Stimulated activated CD8-positive, alpha-beta memory T cell treated with anti-CD3 and anti-CD28 coated beads, Interleukin-15, amount 100 ng/mL, for 24 hours (primary cell): ENCODE measurements around the gene PHKB.
"Not testable (repeated sequence)": the region's sequence is repeated elsewhere in the genome, so short reads cannot be mapped to it uniquely, and the experiment has no call there.

ENCODE experiments used
- DNase-seq: peaks from one replicate; pipeline ENCODE4 v3.0.0-alpha.2; 2020; ENCODE audit warnings: low read depth

Gene PHKB

GRCh38 chr16:47469227-47469626, 8.1 kb downstream of the PHKB start:
- DNase-seq: no peak

- no peak for DNase-seq
Observed at GRCh38 chr16:47470211-47470610, 9.1 kb downstream of the PHKB start.

DNA sequence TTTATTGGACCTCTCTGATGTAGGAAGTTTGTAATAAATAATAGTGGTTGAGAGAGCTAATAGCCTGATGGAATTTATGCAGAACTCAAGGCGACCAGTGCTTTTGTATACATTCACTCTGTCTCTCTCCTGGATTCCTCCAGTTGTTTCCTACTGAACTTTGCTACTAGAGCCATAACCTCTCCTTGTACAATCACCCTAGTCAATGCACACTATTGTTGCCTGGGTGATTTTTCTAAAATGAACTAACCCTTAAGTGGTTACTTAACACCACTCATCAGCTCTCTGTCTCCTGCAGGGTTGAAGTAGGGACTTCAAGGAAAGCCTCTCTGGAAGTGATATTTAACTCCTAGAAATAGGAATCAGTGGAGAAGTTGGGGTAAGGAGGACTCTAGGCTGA, 9.7 kb downstream of the PHKB start:
- DNase-seq: no peak

DNA sequence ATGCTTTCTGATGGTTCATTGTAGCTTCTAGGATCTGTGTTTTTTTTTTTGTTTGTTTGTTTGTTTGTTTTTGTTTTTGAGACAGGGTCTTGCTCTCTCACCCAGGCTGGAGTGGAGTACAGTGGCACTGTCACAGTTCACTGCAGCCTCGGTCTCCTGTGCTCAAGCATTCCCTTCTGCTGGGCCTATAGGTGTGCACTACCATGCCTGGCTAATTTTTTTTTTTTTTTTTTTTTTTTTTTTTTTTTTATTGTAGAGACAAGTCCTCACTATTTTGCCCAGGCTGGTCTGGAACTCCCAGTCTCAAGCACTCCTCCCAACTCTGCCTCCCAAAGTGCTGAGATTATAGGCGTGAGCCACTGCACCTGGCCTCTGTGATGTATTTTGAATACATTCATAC, 11.9 kb downstream of the PHKB start:
- DNase-seq: not testable (repeated sequence)

DNA sequence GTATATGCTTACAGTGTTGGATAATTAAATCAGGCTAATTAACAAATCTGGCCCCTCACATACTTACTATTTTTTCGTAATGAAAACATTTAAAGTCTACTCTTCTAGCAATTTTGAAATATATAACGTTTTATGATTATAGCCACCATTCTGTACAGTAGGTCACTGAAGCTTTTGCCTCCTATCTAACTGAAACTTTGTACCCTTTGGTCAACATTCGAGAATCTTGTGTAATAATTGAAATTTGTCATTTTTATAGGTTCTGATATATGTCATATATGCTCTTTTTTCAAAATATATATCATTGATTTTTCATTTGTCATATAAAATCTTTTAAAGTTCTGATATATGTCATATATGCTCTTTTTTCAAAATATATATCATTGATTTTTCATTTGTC, 12.7 kb downstream of the PHKB start:
- no peak for DNase-seq

DNA sequence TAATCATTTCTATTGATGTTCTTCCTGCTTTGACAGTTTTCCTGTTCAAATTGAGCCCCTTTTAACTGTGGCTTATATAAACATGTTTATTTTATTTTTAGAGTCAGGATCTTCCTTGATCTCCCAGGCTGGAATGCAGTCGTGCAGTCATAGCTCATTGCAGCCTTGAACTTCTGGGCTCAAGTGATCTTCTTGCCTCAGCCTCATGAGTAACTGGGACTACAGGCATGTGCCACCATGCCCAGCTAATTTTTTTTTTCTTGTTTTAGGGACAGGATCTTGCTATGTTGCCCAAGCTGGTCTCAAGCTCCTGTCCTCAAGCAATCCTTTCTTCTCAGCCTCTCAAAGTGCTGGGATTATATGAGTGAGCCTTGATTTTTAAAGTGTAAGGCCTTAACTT, 14.7 kb downstream of the PHKB start:
- DNase-seq: no peak

DNA sequence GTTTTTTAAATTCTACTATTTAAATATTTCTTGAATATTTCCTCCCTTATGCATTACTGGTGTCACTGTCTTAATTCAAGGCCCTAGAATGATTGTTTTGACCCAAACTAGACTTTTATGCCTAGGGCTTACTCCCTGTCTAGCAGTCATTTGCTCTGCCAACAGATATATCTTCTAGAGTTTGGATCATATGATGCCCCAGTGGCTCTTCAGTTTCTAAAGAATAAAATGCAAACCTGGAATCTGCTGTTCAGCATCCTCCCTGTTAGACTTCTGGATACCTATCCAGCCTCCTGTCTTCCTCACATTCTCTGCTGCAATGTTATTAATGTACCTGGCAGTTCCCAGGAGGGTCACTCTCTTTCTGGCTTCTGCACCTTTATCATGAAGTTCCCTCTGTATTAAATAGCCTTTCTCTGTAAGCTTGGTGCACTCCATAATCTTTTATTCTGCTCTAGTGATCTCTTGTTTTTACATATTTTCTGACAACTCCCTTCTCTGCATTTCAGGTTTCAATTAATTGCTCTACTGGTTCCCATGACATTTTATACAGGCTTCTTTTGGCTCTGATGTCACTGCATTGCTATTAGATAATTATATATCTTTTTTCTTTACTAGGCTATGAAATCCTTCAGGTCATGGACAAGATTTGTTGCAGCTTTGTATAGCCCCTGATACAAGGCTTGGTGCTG, 15.7 kb downstream of the PHKB start:
- DNase-seq: no peak

- DNase-seq: no peak
Observed at GRCh38 chr16:47477679-47478078, 16.5 kb downstream of the PHKB start.

DNA sequence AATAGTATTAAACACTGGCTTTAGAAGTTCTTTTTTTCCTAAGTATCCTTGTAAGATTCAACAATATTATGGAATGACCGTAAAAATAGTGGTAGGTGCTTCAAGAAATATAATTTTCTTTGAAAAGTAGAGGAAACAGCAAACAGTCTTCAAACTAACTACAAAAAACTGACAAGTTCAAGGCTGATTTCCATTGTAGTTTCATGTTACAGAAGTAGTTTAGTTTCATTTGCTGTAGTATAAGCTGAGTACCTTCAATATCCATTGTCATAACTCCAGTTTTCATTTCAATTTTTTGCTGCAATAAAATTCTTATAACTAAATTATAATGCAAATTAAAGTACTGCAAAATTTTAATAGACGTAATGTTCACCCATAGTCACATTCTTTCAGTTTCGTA, 19.3 kb downstream of the PHKB start:
- no peak for DNase-seq

DNA sequence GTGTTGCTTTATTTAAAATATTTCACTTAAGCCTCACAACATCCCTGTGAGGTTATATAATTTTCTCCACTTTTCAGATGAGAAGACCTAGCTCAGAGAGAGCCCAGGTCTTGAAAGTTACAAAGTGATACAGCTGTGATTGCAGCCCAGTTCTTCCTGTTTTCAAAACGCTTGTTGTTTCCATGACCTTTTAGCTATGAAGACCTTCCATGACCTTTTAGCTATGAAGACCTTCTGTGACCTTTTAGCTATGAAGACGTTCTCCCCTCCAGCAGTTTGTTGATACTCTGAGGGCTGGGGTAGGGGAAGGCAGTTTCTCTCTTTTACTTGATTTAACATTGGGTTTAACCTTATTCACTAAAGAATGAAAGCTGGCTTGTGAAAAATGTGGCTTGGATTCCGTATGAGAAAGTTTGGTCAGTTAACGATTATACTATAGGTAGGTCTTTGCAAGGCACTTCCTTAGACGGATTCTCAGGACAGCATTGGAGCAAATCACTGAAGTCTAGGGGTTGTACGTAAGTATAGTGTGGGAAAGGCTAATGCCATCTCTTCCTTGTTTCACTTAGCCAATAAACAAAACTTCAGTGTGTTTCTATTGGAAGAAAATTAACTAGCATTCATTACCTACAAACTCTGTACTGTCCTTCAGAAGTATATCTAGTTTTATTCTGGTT, 20.7 kb downstream of the PHKB start:
- DNase-seq: no peak

DNA sequence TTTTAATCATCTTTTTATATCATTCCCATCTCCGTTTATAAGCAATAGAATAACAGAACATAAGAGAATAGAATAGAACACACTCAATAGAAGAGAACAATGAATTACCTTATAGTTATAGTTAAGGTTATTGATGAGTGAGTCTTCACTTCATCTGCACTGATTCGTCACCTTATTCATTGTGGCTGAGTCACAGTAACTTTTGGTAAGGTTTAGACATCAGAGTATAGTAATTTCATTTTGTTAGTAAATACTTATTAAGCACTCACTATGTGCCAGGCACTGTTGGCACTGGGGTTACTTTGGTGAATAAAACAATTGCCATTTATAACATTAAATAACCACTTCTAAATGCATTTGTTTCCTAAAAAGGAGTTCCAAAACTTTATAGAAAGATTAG, 22.5 kb downstream of the PHKB start:
- no peak for DNase-seq

DNA sequence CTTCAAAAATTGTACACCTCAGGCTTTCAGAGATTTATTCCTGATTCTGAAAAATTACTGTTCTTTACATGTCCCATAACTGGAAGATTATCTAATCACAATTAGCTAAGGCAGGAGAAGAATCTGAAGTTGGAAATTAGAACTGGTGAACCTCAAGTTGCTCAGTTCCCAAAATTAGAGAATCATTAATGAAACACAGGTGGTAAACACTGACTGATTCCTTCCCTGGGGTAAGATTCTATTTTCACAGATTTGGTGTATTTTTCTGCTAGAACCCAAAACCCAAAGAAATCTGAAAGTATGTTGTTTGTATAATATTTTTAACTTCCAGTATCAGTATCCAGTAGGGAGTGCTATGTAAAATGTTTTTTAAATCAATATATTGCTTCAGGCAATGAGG, 25.7 kb downstream of the PHKB start:
- DNase-seq: no peak

- no peak for DNase-seq
Observed at GRCh38 chr16:47488051-47488450, 26.9 kb downstream of the PHKB start.

GRCh38 chr16:47490471-47490870, 29.3 kb downstream of the PHKB start:
- no peak for DNase-seq

DNA sequence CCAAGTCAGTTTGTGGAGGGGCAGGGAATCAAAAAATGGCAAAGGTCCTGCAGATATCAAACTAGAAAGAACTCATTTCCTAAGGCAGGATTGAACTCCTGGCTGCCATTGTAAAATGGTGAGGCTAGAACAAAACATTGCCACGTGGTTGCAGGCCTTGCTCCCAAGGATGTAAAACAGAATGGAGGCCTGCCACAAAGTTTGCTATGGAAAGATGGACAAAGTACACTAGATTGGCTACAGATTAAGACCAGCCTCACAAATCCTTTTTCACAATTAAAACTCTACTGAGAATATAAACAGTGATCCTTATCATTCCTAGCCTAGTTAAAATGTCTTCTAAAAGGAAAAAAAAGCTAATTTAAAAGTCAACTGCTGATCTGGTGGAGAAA, 30.9 kb downstream of the PHKB start:
- DNase-seq: no peak

- DNase-seq: no peak
Observed at GRCh38 chr16:47492428-47493377, 31.6 kb downstream of the PHKB start.

- no peak for DNase-seq
Observed at GRCh38 chr16:47493381-47494337, 32.5 kb downstream of the PHKB start.

GRCh38 chr16:47499080-47499699, 38.1 kb downstream of the PHKB start:
- no peak for DNase-seq

DNA sequence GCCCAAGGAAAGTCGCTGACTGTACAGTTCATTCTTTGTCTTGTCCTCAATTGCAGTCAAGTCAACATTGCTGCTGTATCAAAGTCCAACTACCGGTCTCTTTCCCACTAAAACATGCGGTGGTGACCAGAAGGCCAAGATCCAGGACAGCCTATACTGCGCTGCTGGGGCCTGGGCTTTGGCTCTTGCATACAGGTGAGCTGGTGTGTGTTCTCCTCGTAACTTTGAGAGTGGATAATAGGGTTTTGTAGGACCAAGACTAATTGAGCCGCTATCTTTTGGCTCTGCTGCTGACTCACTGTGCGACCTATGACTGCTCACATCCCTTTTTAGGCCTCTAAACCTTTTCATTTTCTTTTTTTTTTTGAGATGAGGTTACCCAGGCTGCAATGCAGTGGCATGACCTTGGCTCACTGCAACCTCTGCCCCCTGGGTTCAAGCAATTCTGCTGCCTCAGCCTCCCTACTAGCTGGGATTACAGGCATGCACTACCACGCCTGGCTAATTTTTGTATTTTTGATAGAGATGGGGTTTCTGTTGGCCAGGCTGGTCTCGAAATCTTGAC, 38.7 kb downstream of the PHKB start:
- no peak for DNase-seq

DNA sequence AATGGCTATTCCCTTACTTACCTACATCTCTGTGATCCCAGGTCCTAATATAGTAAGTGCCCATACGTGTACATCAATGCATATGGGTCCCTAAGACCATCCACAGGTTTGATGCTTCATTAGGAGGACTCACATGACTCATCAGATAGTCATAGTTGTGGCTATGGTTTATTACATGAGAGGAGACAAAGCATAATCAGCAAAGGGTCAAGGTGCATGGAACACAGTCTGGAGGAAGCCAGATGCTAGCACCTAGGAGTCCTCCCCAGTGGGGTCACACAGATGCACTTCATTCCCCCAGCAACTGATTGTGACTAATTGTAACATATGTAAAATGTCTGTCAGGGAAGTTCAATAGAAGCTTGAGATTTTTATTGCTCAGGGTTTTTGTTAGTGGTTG, 42.8 kb downstream of the PHKB start:
- no peak for DNase-seq

GRCh38 chr16:47504599-47504998, 43.5 kb downstream of the PHKB start:
- no peak for DNase-seq
